Airway epithelial cell (primary cell): Measurements from ENCODE around the gene MAD1L1. TPM values are rescaled to one million over a fixed set of nuclear protein-coding genes. Genes with fewer than 3 reads are reported as not detected.

Experiments used
- total RNA-seq: library from RNA; depleted of rRNA; stranded (reverse); fragments of >200 nt; gene quantifications from 2 replicates; pipeline ENCODE4 v1.2.3, GENCODE V29; 2015

Gene MAD1L1
- 42.9 and 50.7 TPM in 2 replicates for total RNA-seq

DNA sequence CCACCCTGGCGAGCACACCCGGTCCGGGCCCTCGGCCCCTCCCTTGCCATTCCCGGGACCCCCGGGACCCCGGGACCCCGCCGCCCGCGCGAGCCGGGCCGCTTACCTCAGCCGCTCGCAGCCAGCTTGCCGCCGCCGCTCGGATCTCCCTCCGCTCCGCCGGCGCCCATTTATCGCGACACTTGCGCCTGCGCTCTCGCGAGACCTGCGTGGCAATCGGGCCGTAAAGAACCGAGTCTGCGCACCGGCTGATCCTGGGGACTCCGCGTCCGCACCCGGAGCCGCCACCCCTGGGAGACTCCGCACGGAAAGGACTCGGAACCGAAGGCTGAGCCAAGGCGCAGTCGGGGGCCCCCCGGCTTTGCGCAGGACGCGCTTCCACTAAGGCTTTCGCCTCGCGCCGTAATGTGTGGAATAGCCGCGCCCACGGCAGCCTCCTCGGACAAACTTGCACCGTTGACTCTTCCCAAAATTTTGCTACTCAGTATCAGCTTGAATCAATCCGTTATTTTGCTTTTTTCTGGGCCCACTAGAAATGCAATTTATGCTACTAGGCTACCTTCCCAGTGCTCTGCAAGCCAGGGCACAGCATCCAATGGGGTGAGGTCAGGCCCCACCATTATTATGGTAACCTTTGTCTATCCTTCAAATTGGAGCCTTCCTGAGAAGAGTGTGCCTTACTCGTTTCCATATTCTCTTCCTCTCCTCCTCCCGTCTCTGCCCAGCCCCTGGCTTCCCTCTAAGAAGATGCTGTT is at the start of gene MAD1L1:
Gene MAD1L1, minus strand, starts transcription at position 180 of the 755 bp plus-strand sequence. CDS start 2,812 bp downstream, outside the sequence.

DNA sequence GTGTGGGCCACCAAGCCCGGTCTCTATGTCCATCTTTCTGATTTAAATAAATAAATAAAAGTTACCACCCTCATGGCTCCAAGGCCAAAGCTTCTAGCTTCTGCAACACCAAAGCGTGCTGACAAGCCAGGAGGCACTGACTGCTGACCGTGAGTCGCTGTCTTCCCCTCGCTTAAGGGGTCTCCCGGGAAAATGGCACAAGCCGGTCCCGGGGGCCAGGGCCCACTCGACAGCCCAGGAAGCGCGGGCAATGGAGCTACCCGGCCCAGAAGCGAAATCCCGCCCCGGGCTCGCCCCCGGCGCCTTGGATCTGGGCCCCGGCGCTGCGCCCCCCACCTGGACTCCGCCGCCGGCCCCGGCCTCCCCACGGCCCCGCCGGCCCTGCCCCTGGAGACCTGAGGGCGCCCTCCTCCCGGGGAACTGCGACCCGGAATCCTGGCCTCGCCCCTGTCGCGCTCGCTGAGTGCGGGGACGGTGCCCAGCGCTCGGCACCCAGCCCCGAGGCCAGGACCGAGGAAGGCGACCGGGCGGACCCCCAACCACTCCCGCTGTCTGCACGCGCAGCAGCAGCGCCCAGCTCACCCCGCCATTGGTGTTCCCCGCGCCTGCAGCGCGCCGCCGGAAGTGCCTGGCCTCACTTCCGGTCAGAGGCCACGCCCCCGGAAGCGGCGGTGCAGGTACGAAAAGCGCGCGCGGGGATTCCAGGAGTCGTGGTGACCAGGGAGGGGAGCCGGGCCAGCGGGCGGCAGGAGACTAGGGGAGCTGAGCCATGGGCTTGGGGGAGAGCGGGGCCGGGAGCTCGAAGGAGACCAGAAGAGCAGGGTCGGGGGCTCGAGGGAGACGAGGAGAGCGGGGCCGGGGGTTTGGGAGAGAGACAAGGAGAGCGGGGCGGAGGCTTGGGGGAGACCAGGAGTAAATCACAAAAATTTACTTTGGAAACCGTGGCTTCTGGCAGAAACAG is 9.1 kb upstream of the MAD1L1 start, which contains the start of the genes MRM2 and NUDT1:
Gene MRM2, minus strand, starts transcription at position 626 of the 961 bp plus-strand sequence. Its CDS starts 36 bp downstream, at position 590.
Gene NUDT1, plus strand, starts transcription at position 647 of the 961 bp plus-strand sequence. CDS start 2,349 bp downstream, outside the sequence.

Other genes with a start within 250 kb of the MAD1L1 start
- 20.9 and 27.9 TPM in 2 replicates for gene MRM2, start 9.3 kb upstream of the MAD1L1 start, total RNA-seq
- gene NUDT1, start 9.3 kb upstream of the MAD1L1 start, total RNA-seq: 50.9 and 56.2 TPM in 2 replicates
- 9.3 and 32.9 TPM in 2 replicates for gene SNX8, start 81.5 kb upstream of the MAD1L1 start, total RNA-seq
- gene EIF3B, start 121.9 kb upstream of the MAD1L1 start, total RNA-seq: 170 and 180 TPM in 2 replicates
- gene CHST12, start 170.7 kb upstream of the MAD1L1 start, total RNA-seq: 7.8 and 8.8 TPM in 2 replicates
- gene GRIFIN, start 243.5 kb upstream of the MAD1L1 start, total RNA-seq: not detected in 2 replicates